ENCODE data around the gene RASA3. TPM values are rescaled to one million over a fixed set of nuclear protein-coding genes. Genes with fewer than 3 reads are reported as not detected.

Gene RASA3
- total and polyA plus RNA-seq, 12 donors: 6.8 to 16.9 (median 10.3) TPM

DNA sequence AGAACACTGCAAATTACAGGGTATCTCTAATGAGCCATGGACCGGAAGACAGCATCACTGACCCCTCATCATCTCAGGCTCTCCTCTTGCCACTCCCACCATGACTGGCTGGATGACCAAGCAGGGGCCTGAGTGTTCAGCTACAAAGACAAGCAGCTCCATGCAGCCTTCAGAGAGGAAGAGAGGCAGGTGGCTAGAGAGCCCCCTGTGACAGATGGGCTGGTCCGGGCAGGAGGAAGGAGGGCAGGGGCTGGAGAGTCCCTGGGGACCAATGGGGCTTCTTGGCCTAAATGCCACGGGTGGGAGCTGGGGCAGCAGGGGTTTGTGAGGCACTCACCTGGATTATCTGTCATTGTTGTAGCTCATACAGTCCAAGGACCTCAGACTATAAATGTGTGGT is 12.8 kb upstream of the RASA3 start:
- TF ChIP-seq, protein P1, sequence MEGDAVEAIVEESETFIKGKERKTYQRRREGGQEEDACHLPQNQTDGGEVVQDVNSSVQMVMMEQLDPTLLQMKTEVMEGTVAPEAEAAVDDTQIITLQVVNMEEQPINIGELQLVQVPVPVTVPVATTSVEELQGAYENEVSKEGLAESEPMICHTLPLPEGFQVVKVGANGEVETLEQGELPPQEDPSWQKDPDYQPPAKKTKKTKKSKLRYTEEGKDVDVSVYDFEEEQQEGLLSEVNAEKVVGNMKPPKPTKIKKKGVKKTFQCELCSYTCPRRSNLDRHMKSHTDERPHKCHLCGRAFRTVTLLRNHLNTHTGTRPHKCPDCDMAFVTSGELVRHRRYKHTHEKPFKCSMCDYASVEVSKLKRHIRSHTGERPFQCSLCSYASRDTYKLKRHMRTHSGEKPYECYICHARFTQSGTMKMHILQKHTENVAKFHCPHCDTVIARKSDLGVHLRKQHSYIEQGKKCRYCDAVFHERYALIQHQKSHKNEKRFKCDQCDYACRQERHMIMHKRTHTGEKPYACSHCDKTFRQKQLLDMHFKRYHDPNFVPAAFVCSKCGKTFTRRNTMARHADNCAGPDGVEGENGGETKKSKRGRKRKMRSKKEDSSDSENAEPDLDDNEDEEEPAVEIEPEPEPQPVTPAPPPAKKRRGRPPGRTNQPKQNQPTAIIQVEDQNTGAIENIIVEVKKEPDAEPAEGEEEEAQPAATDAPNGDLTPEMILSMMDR (IDR thresholded peaks at IDR 0.05): no peak
- intact Hi-C loops (cut with DNase I): no loop called here
- Histone ChIP-seq H3K4me3 (no peak overlapping the region), H3K27me3 (peaks cover 0 to 11% (median 0%) of the 10 kb centered on the region in 7 donors), H3K36me3 (no peaks in the 10 kb centered on the region), H3K27ac (no peak overlapping the region), H3K4me1 (peaks cover 0 to 52% (median 0%) of the 10 kb centered on the region in 9 donors), H3K9me3 (no peaks in the 10 kb centered on the region)
- DNase-seq (no peak), ATAC-seq (no peak)
- 63 to 67% methylated on average over 3 of the region's 3 CpGs for WGBS, 2 donors

DNA sequence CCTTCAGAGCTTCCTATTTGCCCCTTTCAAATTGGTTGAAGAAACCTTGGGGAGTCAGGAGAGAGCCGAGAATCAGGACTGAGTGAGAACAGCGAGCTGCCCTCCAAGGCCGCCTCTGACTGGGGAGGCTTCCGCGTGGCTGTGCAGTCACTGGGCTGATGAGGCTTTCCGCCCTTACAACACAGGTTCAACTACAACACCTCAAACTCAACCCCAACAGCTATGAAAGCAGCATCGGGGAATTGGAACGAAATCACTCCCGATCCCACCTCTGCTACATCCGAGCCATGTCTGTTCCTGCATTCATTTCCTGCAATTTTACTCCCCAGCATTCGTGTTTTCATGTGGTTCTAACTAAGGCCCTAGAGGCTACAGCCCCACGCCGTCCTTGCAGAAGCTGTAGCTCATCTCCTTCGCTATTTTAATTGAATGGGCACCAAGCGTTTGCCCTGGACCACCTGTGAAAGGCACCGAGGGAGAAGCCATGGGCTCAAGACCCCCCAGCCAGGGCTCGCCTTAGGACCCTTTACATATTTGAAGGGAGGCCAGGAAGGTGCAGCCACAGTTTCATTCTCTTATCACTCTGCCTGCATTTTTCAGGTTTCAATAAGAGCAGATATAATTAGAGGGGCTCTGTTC is 12.3 kb upstream of the RASA3 start:
- peak overlapping the region in 1 of 10 donors; percentile 61 for H3K27ac ChIP-seq
- 87 to 89% methylated on average over 17 of the region's 17 CpGs for WGBS, 2 donors
- no peak for DNase-seq

DNA sequence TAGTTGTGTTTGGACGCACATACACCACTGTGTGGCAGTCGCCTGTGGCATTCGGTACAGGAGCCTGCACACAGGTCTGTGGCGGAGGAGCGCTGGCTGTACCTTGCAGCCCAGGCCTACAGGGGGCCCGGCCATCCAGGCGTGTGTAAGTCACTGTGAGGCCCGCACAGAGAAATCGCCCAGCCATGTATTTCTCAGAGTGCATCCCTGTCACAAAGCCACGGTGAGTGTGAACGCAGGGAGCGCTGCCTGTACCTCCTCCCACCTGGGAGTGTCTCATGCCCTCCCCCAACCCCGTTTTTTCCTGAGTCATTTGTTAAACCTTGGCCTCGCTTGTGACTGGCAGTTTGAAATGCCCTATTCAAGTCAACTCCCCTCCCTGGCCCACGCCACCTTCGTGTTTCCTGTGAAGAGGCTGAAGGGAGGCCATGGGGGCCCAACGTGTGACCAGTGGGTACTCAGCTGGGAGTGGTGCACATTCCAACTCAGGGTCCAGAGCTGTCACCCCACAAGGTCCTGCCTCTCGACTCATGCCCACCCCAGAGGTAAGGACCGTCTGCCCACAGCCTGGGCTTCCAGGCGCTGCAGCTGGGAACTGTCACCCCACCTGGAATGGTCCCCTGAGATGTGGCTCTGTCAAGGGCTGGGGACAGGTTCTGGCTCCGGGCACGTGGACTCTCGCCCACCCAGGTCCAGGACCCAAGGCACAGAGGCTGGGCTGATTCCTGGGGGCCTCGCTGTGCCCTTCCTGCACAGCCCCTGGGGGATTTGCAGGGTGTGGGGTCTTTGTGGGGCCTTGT is 11.6 kb upstream of the RASA3 start:
- DNase-seq (no peak), ATAC-seq (no peak)
- intact Hi-C loops (cut with DNase I): no loop called here
- no peaks in the 10 kb centered on the region for H3K36me3 ChIP-seq
- H3K9me3 ChIP-seq: no peaks in the 10 kb centered on the region
- peak overlapping the region in 1 of 10 donors; percentile 61 for H3K27ac ChIP-seq
- 85% methylated on average over 23 to 24 of the region's 24 CpGs for WGBS, 2 donors
- TF ChIP-seq, protein P1 (IDR thresholded peaks at IDR 0.05): no peak
- H3K4me3 ChIP-seq: no peak overlapping the region
- peaks cover 0 to 14% (median 0%) of the 10 kb centered on the region in 7 donors for H3K27me3 ChIP-seq
- peaks cover 0 to 54% (median 0%) of the 10 kb centered on the region in 9 donors for H3K4me1 ChIP-seq

More for the DNA sequence above, 12.3 kb upstream of the RASA3 start:
- Histone ChIP-seq H3K36me3 (no peaks in the 10 kb centered on the region), H3K4me3 (no peak overlapping the region), H3K9me3 (no peaks in the 10 kb centered on the region), H3K27me3 (peaks cover 0 to 14% (median 0%) of the 10 kb centered on the region in 7 donors), H3K4me1 (peaks cover 0 to 54% (median 0%) of the 10 kb centered on the region in 9 donors)
- ATAC-seq: no peak
- intact Hi-C loops (cut with DNase I): no loop called here
- TF ChIP-seq, protein P1 (IDR thresholded peaks at IDR 0.05): no peak

DNA sequence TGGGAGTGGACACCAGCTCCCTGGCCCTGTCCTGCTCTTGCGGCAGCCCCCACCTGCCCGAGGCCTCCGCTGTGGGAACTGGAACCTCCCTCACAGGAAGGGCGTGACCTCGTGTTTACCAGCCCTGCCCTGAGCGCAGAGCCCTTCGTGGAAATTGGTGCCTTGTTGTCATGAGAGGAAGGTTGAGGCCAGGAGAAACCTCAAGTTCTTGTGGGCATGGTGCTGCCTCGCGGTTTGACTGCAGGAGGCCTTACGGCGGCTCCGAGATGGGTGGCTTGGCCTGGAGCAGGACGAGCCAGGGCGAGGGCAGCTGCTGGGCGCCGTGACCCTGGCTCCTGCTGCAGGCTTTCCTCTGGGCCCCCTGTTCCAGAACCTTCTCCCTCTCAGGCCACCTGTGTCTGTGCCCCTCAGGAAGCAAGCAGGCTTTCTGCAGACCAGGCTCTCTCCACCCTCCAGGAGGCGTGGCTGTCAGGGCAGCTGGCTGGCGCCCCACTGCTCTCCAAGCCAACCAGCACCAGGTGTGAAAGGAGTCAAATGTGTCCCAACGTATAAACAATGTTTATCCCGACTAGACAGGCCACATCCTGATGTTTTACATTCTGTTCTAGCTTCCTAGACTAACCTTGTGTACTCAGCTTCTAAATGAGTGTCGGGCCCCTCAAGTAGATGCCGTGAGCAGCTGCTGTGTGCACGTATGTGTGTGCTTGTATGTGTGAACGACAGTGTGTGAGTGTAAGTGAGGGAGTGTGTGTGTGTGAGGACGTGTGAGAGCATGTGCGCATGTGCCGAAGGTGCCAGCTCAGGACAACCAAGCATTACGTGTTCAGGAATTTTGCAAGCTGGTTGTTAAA is 10.4 kb upstream of the RASA3 start:
- peaks cover 0 to 14% (median 0%) of the 10 kb centered on the region in 7 donors for H3K27me3 ChIP-seq
- WGBS, 2 donors: 74 to 85% methylated on average over 28 of the region's 28 CpGs
- ATAC-seq (peak in 7 of 8 donors; percentile 23 to 69 (median 46)), DNase-seq (no peak)
- no peak overlapping the region for H3K4me3 ChIP-seq
- TF ChIP-seq, protein P1 (IDR thresholded peaks at IDR 0.05): no peak
- no peaks in the 10 kb centered on the region for H3K36me3 ChIP-seq
- peaks cover 0 to 45% (median 0%) of the 10 kb centered on the region in 9 donors for H3K4me1 ChIP-seq
- H3K9me3 ChIP-seq: no peaks in the 10 kb centered on the region
- peak overlapping the region in 1 of 10 donors; percentile 61 for H3K27ac ChIP-seq
- intact Hi-C loops (cut with DNase I): no loop called here

Measured in heart right ventricle (tissue), 16 donors.